Activated CD8-positive, alpha-beta T cell treated with anti-CD3 and anti-CD28 coated beads for 36 hours (primary cell): ENCODE results near the gene LIN28B. TPM values are rescaled to one million over a fixed set of nuclear protein-coding genes. Genes with fewer than 3 reads are reported as not detected.

Experiments
- ATAC-seq: fragments of 200-7000 bp; cut with Tn5 transposase; one replicate; pipeline ENCODE4 v1.10.0; 2021; ENCODE audit warnings: mild to moderate bottlenecking, moderate library complexity
- CTCF ChIA-PET: fragments of 350-600 bp; sonication (Branson Sonifier 250); formaldehyde crosslinking; loops from one replicate; lab custom pipeline; 2021; ENCODE audit warnings: antibody characterized with exemption; lab: Charles Lee
- POLR2A ChIA-PET: fragments of 350-600 bp; sonication (Branson Sonifier 250); formaldehyde crosslinking; loops from one replicate; lab custom pipeline; 2021; ENCODE audit warnings: antibody characterized with exemption; lab: Charles Lee
- DNase-seq: peaks from one replicate; pipeline ENCODE4 v3.0.0-alpha.2; 2020
- H3K27ac Mint-ChIP-seq: one replicate; pipeline ENCODE4 v1.8.0; 2021; ENCODE audit warnings: mild to moderate bottlenecking, mixed read lengths
- H3K27me3 Mint-ChIP-seq: one replicate; pipeline ENCODE4 v1.8.0; 2021; ENCODE audit warnings: mixed read lengths
- H3K36me3 Mint-ChIP-seq: one replicate; pipeline ENCODE4 v1.8.0; 2021; ENCODE audit warnings: low read depth, mixed read lengths
- H3K4me1 Mint-ChIP-seq: one replicate; pipeline ENCODE4 v1.8.0; 2021; ENCODE audit warnings: low read depth, mixed read lengths
- H3K4me3 Mint-ChIP-seq: one replicate; pipeline ENCODE4 v1.8.0; 2021; ENCODE audit warnings: mild to moderate bottlenecking, moderate library complexity, mixed read lengths
- H3K9me3 Mint-ChIP-seq: one replicate; pipeline ENCODE4 v1.8.0; 2021; ENCODE audit warnings: mixed read lengths
- intact Hi-C: fragments of 100-400 bp; cut with micrococcal nuclease; formaldehyde crosslinking; loops from one replicate; pipeline ENCODE4 v1.10.0; 2022
- total RNA-seq, 2 experiments: library from RNA; stranded (reverse); gene quantifications; one replicate each; pipeline ENCODE4 v1.2.3, GENCODE V29; 2021
- TF ChIP-seq, protein P1 (sequence below): fragments of 200-600 bp; IDR thresholded peaks from one replicate; pipeline ENCODE4 v1.8.0; 2022; ENCODE audit warnings: antibody characterized with exemption, mild to moderate bottlenecking

The LIN28B gene, protein sequence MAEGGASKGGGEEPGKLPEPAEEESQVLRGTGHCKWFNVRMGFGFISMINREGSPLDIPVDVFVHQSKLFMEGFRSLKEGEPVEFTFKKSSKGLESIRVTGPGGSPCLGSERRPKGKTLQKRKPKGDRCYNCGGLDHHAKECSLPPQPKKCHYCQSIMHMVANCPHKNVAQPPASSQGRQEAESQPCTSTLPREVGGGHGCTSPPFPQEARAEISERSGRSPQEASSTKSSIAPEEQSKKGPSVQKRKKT
- not detected for total RNA-seq

DNA sequence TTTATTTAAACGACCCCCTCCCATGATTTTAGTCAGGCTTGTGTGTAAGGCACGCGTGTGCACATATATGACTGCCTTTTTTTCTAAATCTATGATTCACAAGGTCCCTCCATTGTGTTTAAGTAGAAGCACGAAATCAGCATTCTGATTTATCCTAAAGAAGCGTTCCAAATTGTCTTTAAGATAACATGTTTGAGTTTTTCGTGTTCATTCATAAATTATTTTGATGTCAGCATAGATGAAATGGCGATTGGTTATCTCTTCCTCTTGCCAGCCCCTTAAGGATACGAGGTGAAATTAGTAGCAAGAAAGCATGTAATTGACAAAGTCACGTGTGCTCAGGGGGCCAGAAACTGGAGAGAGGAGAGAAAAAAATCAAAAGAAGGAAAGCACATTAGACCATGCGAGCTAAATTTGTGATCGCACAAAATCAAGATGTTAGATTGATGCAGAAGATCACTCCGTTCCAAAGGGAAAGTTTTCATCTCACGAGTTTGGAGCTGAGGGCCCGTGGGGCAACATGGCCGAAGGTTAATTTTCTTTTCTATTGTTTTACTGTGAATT, at the start of gene LIN28B:
Gene LIN28B (plus strand): TSS at position 377 of the 564 bp plus-strand sequence. CDS start 144 bp downstream, at position 521.
- DNase-seq (no peak), ATAC-seq (no peak)
- Mint-ChIP-seq H3K4me1 (peaks cover 14% of the 10 kb centered on the region), H3K27me3 (peaks cover 60% of the 10 kb centered on the region), H3K27ac (no peak within 1 kb of the TSS), H3K9me3 (peaks cover 7% of the 10 kb centered on the region), H3K36me3 (peaks cover 6% of the 10 kb centered on the region), H3K4me3 (peak within 1 kb of the TSS; percentile 38)
- intact Hi-C loops = loop anchor here (10.0 kb wide), 1 partner anchor 118 kb away; no protein-coding TSS in a partner anchor
- POLR2A ChIA-PET = no interaction called here
- TF ChIP-seq, protein P1, sequence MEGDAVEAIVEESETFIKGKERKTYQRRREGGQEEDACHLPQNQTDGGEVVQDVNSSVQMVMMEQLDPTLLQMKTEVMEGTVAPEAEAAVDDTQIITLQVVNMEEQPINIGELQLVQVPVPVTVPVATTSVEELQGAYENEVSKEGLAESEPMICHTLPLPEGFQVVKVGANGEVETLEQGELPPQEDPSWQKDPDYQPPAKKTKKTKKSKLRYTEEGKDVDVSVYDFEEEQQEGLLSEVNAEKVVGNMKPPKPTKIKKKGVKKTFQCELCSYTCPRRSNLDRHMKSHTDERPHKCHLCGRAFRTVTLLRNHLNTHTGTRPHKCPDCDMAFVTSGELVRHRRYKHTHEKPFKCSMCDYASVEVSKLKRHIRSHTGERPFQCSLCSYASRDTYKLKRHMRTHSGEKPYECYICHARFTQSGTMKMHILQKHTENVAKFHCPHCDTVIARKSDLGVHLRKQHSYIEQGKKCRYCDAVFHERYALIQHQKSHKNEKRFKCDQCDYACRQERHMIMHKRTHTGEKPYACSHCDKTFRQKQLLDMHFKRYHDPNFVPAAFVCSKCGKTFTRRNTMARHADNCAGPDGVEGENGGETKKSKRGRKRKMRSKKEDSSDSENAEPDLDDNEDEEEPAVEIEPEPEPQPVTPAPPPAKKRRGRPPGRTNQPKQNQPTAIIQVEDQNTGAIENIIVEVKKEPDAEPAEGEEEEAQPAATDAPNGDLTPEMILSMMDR = no peak
- CTCF ChIA-PET = no interaction called here

- ChIA-PET CTCF (interaction anchor here (0.9 kb wide), 1 partner anchor 13 kb away, joined by 3 read pairs; no protein-coding TSS in a partner anchor), POLR2A (no interaction called here)
- TF ChIP-seq, protein P1 = no peak
- no peak overlapping the region for H3K27ac Mint-ChIP-seq
- no peaks in the 10 kb centered on the region for H3K9me3 Mint-ChIP-seq
- DNase-seq (no peak), ATAC-seq (no peak)
- H3K27me3 Mint-ChIP-seq = peaks cover 17% of the 10 kb centered on the region
- no peaks in the 10 kb centered on the region for H3K4me1 Mint-ChIP-seq
- H3K4me3 Mint-ChIP-seq = no peak overlapping the region
- intact Hi-C loops = no loop called here
- no peaks in the 10 kb centered on the region for H3K36me3 Mint-ChIP-seq
These were observed 48.6 kb upstream of the LIN28B start for GRCh38 chr6:104908031-104908887.

GRCh38 chr6:104908888-104909525, 47.9 kb upstream of the LIN28B start:
- ATAC-seq (no peak), DNase-seq (no peak)
- no peaks in the 10 kb centered on the region for H3K9me3 Mint-ChIP-seq
- H3K27ac Mint-ChIP-seq = no peak overlapping the region
- no peaks in the 10 kb centered on the region for H3K36me3 Mint-ChIP-seq
- no peaks in the 10 kb centered on the region for H3K4me1 Mint-ChIP-seq
- intact Hi-C loops = no loop called here
- peaks cover 17% of the 10 kb centered on the region for H3K27me3 Mint-ChIP-seq
- H3K4me3 Mint-ChIP-seq = no peak overlapping the region
- ChIA-PET CTCF (interaction anchor here (0.9 kb wide), 1 partner anchor 14 kb away, joined by 3 read pairs; no protein-coding TSS in a partner anchor), POLR2A (no interaction called here)
- TF ChIP-seq, protein P1 = no peak

DNA sequence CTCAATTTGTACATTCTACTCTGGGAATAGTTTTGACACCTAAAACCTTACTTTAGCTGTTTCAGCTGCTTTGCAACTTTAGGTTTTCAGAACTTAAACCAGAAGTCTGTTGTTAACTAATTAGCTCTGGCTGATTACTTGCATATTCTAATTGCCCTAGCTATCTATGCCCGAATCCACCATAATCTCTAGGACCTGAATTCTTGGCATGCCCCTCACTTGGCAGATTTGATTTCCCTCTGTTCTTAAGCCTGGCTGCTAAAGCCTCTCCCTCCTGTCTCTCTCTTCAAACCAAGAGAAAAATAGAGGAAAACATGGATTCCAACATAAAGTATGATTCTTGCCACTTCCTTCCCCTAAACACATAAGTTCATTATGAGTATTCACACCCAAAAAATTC, 35.0 kb upstream of the LIN28B start:
- H3K36me3 Mint-ChIP-seq = no peaks in the 10 kb centered on the region
- DNase-seq (no peak), ATAC-seq (no peak)
- POLR2A ChIA-PET = no interaction called here
- no peaks in the 10 kb centered on the region for H3K4me1 Mint-ChIP-seq
- H3K9me3 Mint-ChIP-seq = no peaks in the 10 kb centered on the region
- H3K4me3 Mint-ChIP-seq = no peak overlapping the region
- no peak overlapping the region for H3K27ac Mint-ChIP-seq
- CTCF ChIA-PET = no interaction called here
- TF ChIP-seq, protein P1 = no peak
- peaks cover 16% of the 10 kb centered on the region for H3K27me3 Mint-ChIP-seq
- intact Hi-C loops = no loop called here
